Hematopoietic multipotent progenitor cell treated with erythropoietin and hydrocortisone succinate and interleukin-3 and kit ligand, for 8 days (in vitro differentiated cells): ENCODE measurements around the gene BRSK2.
"Not testable (repeated sequence)": the region's sequence is repeated elsewhere in the genome, so short reads cannot be mapped to it uniquely, and the experiment has no call there.

Source experiments
- DNase-seq: peaks from one replicate; pipeline ENCODE4 v3.0.0-alpha.2; 2015

Gene BRSK2

DNA sequence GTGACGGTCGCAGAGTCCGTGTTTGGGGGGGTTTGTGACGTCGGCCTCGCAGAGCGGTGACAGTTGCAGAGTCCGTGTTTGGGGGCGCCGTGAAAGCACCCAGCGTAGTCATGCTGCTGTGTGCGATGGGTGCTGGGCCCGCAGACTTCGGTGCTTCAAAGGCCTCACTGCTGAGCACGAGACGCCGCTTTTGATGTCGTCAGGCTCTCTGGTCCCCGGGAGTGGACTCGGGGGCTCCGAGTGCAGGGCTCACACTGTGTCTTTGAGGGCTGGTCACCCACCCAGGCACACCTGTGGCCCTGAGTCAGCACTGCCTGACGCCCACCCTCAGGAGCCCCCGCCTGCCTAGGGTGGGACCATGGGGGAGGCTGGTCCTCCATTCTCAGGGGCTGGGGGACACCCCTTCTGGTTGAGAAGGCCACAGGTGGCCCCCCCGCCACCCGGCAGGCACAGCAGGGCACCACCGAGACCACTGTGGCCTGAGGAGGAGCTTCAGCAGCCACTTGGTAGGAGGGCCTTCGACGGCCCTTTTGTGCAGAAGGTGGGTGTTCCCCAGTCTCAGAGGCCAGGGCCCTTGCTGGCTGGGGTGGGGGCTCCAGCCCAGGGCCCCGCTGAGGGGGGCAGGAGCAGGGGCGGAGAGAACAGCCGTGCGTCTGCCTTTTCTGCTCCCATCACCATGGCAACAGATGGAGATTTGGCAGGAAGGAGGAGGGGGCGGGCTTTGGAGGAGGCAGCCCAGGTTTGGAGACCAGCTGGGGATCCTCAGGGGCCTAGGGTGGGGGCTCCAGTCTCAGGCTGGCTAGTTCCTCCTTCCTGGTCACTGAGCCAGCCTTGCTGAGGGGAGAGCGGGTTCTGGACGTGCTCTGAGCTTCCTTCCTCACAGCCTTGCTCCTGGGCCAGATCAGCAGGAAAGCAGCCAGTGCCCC is 20.9 kb downstream of the BRSK2 start:
- no peak for DNase-seq

GRCh38 chr11:1411301-1411700 is 21.6 kb downstream of the BRSK2 start:
- no peak for DNase-seq

DNA sequence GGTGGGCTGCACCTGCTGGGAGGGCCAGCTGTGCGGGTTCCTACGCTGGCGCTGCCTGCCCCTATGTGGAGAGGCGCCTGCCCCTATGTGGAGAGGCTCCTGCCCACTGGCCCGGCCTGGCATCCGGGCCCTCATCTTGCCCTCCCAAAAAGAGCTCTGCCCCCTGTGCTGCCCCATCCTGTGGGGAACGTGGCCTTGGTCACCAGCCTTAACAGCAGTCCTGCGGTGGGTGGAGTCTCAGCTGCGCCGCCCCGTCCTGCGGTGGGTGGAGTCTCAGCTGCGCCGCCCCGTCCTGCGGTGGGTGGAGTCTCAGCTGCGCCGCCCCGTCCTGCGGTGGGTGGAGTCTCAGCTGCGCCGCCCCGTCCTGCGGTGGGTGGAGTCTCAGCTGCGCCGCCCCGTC is 22.0 kb downstream of the BRSK2 start:
- not testable (repeated sequence) for DNase-seq

GRCh38 chr11:1412377-1413095 is 22.8 kb downstream of the BRSK2 start:
- DNase-seq, result no peak

DNA sequence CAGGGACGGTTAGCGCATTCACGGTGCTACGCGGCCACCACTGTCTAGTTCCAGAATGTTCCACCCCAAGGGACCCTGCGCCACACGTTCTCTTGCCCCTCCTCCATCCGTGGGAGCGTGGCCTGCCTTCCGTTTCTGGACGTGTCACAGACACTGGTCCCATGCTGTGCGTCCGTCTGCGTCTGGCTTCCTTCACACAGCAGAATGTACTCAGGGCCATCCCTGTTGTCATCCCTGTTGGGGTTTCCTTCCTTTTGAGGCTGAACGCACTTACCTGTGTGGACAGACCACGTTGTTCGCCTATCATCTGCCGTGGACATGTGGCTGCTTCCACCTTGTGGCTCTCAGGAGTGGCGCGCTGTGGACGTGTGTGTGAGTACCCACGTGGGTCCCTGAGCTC is 24.9 kb downstream of the BRSK2 start:
- DNase-seq, result no peak

DNA sequence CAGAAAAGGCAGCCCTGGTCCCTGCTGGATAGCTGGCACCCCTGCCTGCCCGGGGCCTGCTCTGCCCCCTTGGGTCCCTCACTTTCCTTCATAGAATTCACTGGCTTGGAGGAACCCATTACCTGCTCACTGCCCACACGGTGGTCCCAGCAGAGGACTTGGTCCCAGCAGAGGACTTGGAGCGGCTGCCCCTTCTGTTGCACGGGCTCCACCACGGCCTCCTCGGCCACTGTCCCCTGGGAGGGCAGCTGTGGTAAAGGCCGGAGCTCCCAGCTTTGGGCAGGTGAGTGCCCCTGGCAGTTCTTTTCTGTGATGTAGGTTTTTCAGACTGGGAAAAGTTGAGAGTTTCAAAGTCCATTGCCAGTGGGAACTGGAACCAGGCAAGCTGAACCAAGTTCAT is 25.9 kb downstream of the BRSK2 start:
- DNase-seq, result no peak

DNA sequence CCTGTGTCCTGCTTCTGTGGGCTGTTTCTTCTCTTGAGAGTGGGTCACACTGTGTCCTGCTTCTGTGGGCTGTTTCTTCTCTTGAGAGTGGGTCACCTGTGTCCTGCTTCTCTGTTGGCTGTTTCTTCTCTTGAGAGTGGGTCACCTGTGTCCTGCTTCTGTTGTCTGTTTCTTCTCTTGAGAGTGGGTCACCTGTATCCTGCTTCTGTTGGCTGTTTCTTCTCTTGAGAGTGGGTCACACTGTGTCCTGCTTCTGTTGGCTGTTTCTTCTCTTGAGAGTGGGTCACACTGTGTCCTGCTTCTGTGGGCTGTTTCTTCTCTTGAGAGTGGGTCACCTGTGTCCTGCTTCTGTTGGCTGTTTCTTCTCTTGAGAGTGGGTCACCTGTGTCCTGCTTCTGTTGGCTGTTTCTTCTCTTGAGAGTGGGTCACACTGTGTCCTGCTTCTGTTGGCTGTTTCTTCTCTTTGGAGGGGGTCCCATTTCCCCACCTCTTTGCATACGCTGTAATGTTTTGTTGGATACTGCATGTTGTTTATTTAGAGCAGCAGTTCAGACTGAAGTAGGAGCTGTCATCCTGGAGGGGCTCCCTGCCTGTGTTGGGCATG is 28.6 kb downstream of the BRSK2 start:
- DNase-seq, result not testable (repeated sequence)

DNA sequence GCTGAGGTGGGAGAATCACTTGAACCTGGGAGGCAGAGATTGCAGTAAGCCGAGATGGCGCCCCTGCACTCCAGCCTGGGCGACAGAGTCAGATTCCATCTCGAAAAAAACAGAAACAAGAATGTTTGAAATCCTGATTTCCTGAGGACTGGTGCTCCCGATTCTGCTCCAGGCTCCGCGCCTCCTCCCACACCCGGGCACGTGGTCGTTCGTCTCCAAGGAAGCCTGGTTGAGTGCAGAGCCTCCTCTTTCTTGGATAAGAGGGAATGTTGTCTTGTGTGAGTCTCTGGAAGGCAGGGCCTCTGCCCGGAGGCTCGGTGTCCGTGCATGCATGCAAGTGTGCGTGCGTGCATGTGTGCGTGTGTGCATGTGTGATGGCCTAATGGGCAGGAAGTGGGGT is 30.1 kb downstream of the BRSK2 start:
- no peak for DNase-seq

DNA sequence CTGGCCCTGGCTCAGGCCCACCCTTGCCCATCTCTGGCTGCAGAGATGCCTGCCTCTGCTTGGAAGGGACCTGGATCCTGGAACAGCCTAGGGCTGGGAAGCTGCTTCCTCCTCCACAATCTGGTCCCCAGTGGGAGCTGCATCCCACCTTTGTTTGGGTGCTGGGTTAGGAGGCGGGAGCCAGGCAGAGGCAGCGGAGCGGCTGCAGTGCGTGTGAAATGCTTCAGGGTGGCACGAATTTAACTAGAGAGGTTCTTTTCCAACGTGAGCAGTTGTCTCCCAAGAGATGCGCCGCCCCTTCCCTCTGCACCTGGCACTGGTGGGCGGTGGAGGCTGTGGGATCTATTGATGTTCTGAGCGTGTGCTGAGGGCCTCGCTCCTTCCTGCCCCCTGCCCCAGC is 31.6 kb downstream of the BRSK2 start:
- no peak for DNase-seq

GRCh38 chr11:1422481-1422880 is 32.7 kb downstream of the BRSK2 start:
- DNase-seq, result no peak

GRCh38 chr11:1422981-1423380 is 33.2 kb downstream of the BRSK2 start:
- DNase-seq, result no peak

GRCh38 chr11:1423406-1423805 is 33.7 kb downstream of the BRSK2 start:
- not testable (repeated sequence) for DNase-seq

GRCh38 chr11:1425006-1425405 is 35.3 kb downstream of the BRSK2 start:
- no peak for DNase-seq

DNA sequence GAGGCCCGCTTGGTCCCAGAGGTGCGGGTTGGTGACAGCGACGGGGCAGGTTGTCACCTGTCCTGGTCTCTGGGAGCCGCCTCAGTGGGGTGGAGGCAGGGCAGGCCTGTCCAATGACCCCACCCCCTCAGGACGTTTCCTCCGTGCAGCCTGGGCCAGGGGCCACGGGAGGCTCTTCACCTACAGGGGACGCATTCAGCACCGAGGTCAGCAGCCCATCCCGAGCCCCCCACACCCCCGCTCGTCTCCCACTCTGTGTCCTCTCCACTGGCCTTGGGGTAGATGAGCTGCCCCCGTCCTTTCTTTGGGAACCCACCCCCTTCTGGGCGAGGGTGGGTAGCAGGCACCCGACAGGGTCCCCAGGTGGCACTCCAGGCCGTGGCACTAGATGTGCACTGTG is 35.7 kb downstream of the BRSK2 start:
- no peak for DNase-seq

GRCh38 chr11:1428762-1429316 is 39.1 kb downstream of the BRSK2 start:
- no peak for DNase-seq

DNA sequence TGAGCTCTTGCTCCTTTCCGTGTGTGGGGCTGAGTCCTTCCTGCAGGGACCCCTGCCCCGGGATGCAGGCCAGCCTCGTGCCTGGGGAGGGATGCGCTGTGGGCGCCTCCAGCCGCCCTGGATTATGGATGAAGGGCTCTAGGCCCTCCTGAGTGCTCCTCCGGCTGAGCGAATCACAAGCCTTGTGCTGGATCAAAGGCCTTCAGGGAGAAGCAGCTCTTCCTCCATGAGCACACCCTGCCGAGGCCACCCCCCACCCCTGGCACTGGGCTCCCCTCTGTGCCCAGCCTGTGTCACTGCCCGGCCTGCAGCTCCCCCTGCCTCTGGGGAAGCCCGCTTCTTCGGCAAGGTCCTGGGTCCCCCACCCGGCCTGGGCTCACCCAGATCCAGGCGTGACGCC is 43.8 kb downstream of the BRSK2 start:
- DNase-seq, result no peak

DNA sequence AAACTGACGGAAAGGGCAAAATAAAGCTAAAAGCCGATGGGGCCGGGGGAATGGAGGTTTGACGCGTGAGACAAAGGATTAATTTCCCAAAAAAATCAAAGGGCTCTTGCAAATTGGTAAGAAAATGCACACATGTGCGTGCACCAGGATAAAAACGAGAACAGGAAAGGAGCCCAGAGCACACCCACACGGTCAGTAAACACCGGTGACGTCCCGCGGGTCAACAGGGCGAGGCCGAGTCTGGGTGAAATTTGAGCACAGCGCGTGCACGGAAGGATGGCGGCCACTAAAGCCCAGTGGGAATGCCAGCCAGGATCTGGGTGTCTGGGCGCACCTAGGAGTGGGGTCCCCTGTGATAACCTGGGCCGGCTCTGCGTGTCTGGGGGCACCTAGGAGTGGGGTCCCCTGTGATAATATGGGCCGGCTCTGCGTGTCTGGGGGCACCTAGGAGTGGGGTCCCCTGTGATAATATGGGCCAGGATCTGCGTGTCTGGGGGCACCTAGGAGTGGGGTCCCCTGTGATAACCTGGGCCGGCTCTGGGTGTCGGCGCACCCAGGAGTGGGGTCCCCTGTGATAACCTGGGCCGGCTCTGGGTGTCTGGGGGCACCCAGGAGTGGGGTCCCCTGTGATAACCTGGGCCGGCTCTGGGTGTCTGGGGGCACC is 44.4 kb downstream of the BRSK2 start:
- DNase-seq, result no peak

GRCh38 chr11:1435479-1435819 is 45.7 kb downstream of the BRSK2 start:
- DNase-seq, result not testable (repeated sequence)

DNA sequence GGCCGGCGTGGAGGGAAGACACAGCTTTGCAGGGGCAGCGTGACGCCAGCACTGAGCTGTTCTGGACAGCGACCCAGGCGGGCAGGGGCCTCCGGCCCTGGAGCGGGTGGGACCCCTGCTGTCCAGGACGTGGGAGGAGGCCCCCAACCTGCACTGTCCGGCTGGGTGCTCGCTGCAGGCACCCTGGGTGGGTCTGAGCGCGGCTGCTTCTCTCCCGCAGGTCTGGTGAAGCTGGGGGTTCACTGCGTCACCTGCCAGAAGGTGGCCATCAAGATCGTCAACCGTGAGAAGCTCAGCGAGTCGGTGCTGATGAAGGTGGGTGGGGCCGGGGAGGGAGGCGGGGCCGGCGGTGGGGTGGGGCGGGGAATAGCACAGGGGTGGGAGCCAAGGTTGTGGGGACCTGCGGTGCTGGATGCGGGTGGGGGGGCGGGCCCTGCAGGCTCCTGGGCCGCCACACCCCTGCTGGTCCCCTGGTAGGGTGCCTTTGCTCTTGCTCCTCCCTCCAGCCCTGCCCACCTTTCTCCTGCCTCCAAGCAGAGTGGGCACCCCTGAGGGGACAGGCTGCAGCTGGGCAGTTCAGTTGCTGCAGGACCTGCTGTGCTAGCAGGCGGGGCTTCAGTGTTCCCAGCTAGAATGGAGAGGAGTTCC is 46.2 kb downstream of the BRSK2 start:
- peak; percentile 9 for DNase-seq

DNA sequence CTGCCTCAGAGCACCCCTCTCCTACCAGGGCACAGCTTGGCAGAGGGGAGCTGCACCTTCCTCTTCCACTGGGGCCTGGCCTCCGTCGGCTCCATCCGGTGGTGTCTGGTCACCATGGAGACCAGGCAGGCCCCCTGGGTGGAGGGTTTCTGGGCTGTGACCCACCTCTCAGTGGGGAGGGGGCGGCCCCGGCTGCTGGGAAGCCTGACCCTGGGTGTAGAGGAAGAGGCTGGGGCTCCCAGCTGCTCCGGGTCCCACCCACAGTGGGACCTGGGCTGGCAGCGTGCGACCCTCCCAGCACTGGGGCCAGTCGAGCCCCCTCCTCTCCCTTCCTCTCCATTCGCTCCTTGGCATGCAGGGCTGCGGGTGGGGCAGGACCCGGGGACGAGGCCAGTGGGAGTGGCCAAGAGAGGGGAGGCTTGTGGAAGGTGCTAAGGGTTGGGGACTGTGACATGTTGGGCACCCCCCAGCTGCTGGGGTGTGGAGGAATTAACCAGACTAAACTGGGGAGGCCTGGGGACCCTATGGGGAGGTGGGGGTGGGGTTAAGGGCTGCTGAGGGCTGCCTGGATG is 46.8 kb downstream of the BRSK2 start:
- DNase-seq, result no peak

DNA sequence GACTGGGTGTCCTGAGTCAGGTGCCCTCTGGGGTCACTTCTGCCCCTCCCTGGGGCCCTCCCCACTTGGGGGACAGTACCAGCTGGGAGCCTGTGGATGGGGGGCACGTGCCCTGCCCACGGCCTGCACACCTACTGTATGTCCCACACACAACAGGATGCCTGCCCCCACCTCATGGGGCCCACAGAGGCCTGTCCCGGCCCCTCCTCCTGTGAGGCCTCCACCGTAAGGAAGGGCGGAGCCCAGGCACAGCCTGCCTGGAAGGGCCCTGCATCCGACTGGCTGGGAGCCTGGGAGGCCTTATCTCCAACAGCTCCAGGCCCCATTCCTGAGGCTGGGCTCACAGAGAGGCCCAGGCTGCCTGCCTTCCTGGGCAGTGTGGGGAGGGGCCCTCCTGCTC is 47.8 kb downstream of the BRSK2 start:
- DNase-seq, result no peak
